ENCODE data around the gene ETF1. TPM values are rescaled to one million over a fixed set of nuclear protein-coding genes. Genes with fewer than 3 reads are reported as not detected.
"Not testable (repeated sequence)": the region's sequence is repeated elsewhere in the genome, so short reads cannot be mapped to it uniquely, and the experiment has no call there.

ETF1 gene
- total RNA-seq, 1 donor from 2014 or later = 140 TPM

GRCh38 chr5:138491284-138491648 lies 51.8 kb downstream of the ETF1 start:
- no peak for DNase-seq (ENCODE audit: low read depth, low spot score)

GRCh38 chr5:138490648-138491283 lies 52.3 kb downstream of the ETF1 start:
- DNase-seq (ENCODE audit: low read depth, low spot score) = no peak

- no peak for DNase-seq (ENCODE audit: low read depth, low spot score)
These were observed 53.4 kb downstream of the ETF1 start for GRCh38 chr5:138489683-138490061.

GRCh38 chr5:138488481-138488945 lies 54.5 kb downstream of the ETF1 start:
- DNase-seq (ENCODE audit: low read depth, low spot score) = no peak

- no peak for DNase-seq (ENCODE audit: low read depth, low spot score)
These were observed 60.4 kb downstream of the ETF1 start for GRCh38 chr5:138482638-138483037.

GRCh38 chr5:138476918-138477317 lies 66.1 kb downstream of the ETF1 start:
- no peak for DNase-seq (ENCODE audit: low read depth, low spot score)

GRCh38 chr5:138473151-138473550 lies 69.9 kb downstream of the ETF1 start:
- not testable (repeated sequence) for DNase-seq (ENCODE audit: low read depth, low spot score)

- no peak for DNase-seq (ENCODE audit: low read depth, low spot score)
These were observed 70.7 kb downstream of the ETF1 start for GRCh38 chr5:138472353-138472752.

GRCh38 chr5:138471052-138471361 lies 72.0 kb downstream of the ETF1 start:
- no peak for DNase-seq (ENCODE audit: low read depth, low spot score)

- no peak for DNase-seq (ENCODE audit: low read depth, low spot score)
These were observed 72.5 kb downstream of the ETF1 start for GRCh38 chr5:138470322-138471051.

- peak; percentile 41 for DNase-seq (ENCODE audit: low read depth, low spot score)
These were observed 73.3 kb downstream of the ETF1 start for GRCh38 chr5:138469540-138470321.

GRCh38 chr5:138468966-138469539 lies 74.0 kb downstream of the ETF1 start:
- no peak for DNase-seq (ENCODE audit: low read depth, low spot score)

GRCh38 chr5:138468133-138468965 lies 74.7 kb downstream of the ETF1 start:
- no peak for DNase-seq (ENCODE audit: low read depth, low spot score)

GRCh38 chr5:138467711-138468132 lies 75.3 kb downstream of the ETF1 start:
- no peak for DNase-seq (ENCODE audit: low read depth, low spot score)

GRCh38 chr5:138466900-138467710 lies 75.9 kb downstream of the ETF1 start:
- DNase-seq (ENCODE audit: low read depth, low spot score) = no peak

- no peak for DNase-seq (ENCODE audit: low read depth, low spot score)
These were observed 76.7 kb downstream of the ETF1 start for GRCh38 chr5:138466125-138466899.

GRCh38 chr5:138465261-138466124 lies 77.5 kb downstream of the ETF1 start, which contains the start of gene EGR1:
TSS of gene EGR1 (plus strand) at chr5:138465479. CDS start at chr5:138465762, 283 bp downstream.
- DNase-seq (ENCODE audit: low read depth, low spot score) = peak; percentile 69

Data from pulmonary artery endothelial cell (primary cell).